OCI-LY7 (cell line): ENCODE data around the gene PPEF2.

Experiments used
- EZH2phosphoT487 ChIP-seq: fragments of 200-600 bp; sonication (generic); IDR thresholded peaks from 2 replicates; pipeline ENCODE4 v1.6.1; 2018; ENCODE audit warnings: low read depth, borderline replicate concordance, mild to moderate bottlenecking, mixed run types, antibody characterized with exemption, low read length, moderate library complexity, mixed read lengths
- TF ChIP-seq, protein P1 (sequence below): fragments of 200-600 bp; sonication (generic); conservative IDR thresholded peaks from 2 replicates; pipeline ENCODE4 v1.5.1; 2014; ENCODE audit warnings: mild to moderate bottlenecking, antibody characterized with exemption, low read length, moderate library complexity, mixed read lengths

DNA sequence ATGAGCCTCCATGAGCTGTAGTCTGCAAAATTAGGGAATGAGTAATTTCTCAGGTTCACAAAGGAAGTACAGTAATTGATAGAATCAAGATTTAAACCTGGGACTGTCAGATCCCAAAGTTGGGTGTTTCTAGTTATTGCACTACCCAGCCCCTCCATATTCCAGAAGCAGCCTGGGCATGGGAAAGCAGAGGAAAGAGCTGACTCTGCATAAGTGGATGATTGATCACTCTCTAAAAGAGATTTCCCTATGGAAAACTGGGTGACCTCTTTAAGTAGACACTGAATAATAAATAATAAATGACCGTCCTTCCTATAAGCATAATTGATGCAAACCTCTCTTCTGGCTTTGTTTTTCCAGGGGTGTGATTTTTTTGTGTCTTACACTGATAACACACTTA lies 33.4 kb upstream of the PPEF2 start:
- TF ChIP-seq, protein P1, sequence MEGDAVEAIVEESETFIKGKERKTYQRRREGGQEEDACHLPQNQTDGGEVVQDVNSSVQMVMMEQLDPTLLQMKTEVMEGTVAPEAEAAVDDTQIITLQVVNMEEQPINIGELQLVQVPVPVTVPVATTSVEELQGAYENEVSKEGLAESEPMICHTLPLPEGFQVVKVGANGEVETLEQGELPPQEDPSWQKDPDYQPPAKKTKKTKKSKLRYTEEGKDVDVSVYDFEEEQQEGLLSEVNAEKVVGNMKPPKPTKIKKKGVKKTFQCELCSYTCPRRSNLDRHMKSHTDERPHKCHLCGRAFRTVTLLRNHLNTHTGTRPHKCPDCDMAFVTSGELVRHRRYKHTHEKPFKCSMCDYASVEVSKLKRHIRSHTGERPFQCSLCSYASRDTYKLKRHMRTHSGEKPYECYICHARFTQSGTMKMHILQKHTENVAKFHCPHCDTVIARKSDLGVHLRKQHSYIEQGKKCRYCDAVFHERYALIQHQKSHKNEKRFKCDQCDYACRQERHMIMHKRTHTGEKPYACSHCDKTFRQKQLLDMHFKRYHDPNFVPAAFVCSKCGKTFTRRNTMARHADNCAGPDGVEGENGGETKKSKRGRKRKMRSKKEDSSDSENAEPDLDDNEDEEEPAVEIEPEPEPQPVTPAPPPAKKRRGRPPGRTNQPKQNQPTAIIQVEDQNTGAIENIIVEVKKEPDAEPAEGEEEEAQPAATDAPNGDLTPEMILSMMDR: no peak
- TF ChIP-seq EZH2phosphoT487: no peak
